ENCODE measurements around the gene TAF15.

TAF15 gene

DNA sequence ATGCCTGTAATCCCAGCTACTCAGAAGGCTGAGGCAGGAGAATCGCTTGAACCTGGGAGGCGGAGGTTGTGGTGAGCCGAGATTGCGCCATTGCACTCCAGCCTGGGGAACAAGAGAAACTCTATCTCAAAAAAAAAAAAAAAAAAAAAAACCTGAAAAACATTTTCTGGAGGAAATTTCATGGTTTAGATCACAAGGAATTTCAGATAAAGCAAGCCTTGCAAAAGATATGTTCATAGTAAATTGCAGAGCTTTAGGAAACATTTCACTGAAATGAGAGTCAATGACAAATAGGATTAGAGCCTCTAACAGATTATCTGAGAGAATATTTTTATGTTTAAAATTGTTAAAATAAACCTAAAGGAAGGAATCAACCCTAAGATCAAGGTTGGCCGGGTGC is 3.2 kb downstream of the TAF15 start:
- Histone ChIP-seq H3K27me3 (ENCODE audit: insufficient read depth, low read length) (no peaks in the 10 kb centered on the region), H2AFZ (ENCODE audit: low read depth, low read length) (no peak overlapping the region), H3K4me3 (ENCODE audit: low read length) (no peak overlapping the region), H3K4me1 (ENCODE audit: insufficient read depth, low read length) (peaks cover 20% of the 10 kb centered on the region), H3K36me3 (ENCODE audit: insufficient read depth, low read length) (peaks cover 40% of the 10 kb centered on the region), H3K9me3 (ENCODE audit: low read length) (no peaks in the 10 kb centered on the region)

DNA sequence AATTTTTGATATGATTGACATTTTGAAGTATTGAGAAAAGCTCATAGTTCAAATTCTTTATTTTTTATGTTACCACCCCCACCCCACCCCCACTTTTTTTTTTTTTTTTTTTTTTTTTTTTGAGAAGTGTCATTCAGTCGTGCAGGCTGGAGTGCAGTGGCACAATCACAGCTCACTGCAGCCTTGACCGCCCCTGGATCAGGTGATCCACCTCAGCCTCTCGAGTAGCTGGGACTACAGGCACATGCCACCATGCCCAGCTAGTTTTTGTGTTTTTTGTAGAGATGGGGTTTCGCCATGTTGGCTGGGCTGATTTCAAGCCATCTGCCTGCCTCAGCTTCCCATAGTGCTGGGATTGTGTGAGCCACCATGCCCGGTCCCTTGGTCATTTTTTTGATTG is 7.4 kb downstream of the TAF15 start:
- H3K36me3 ChIP-seq (ENCODE audit: insufficient read depth, low read length) = peaks cover 71% of the 10 kb centered on the region
- H3K4me3 ChIP-seq (ENCODE audit: low read length) = no peak overlapping the region
- H3K4me1 ChIP-seq (ENCODE audit: insufficient read depth, low read length) = peaks cover 3% of the 10 kb centered on the region
- no peak overlapping the region for H2AFZ ChIP-seq (ENCODE audit: low read depth, low read length)
- H3K9me3 ChIP-seq (ENCODE audit: low read length) = no peaks in the 10 kb centered on the region
- H3K27me3 ChIP-seq (ENCODE audit: insufficient read depth, low read length) = no peaks in the 10 kb centered on the region

- H3K36me3 ChIP-seq (ENCODE audit: insufficient read depth, low read length) = peaks cover 72% of the 10 kb centered on the region
- no peak overlapping the region for H2AFZ ChIP-seq (ENCODE audit: low read depth, low read length)
- H3K27me3 ChIP-seq (ENCODE audit: insufficient read depth, low read length) = no peaks in the 10 kb centered on the region
- H3K4me3 ChIP-seq (ENCODE audit: low read length) = no peak overlapping the region
- H3K4me1 ChIP-seq (ENCODE audit: insufficient read depth, low read length) = no peaks in the 10 kb centered on the region
- no peaks in the 10 kb centered on the region for H3K9me3 ChIP-seq (ENCODE audit: low read length)
These were observed 7.9 kb downstream of the TAF15 start for GRCh38 chr17:35817196-35817595.

- no peaks in the 10 kb centered on the region for H3K4me1 ChIP-seq (ENCODE audit: insufficient read depth, low read length)
- no peaks in the 10 kb centered on the region for H3K9me3 ChIP-seq (ENCODE audit: low read length)
- no peaks in the 10 kb centered on the region for H3K27me3 ChIP-seq (ENCODE audit: insufficient read depth, low read length)
- no peak overlapping the region for H2AFZ ChIP-seq (ENCODE audit: low read depth, low read length)
- peaks cover 84% of the 10 kb centered on the region for H3K36me3 ChIP-seq (ENCODE audit: insufficient read depth, low read length)
- no peak overlapping the region for H3K4me3 ChIP-seq (ENCODE audit: low read length)
These were observed 10.2 kb downstream of the TAF15 start for GRCh38 chr17:35819455-35819854.

- no peaks in the 10 kb centered on the region for H3K9me3 ChIP-seq (ENCODE audit: low read length)
- no peak overlapping the region for H2AFZ ChIP-seq (ENCODE audit: low read depth, low read length)
- peaks cover 90% of the 10 kb centered on the region for H3K36me3 ChIP-seq (ENCODE audit: insufficient read depth, low read length)
- H3K4me3 ChIP-seq (ENCODE audit: low read length) = no peak overlapping the region
- no peaks in the 10 kb centered on the region for H3K4me1 ChIP-seq (ENCODE audit: insufficient read depth, low read length)
- H3K27me3 ChIP-seq (ENCODE audit: insufficient read depth, low read length) = no peaks in the 10 kb centered on the region
These were observed 12.0 kb downstream of the TAF15 start for GRCh38 chr17:35821308-35821707.

- no peak overlapping the region for H2AFZ ChIP-seq (ENCODE audit: low read depth, low read length)
- H3K4me1 ChIP-seq (ENCODE audit: insufficient read depth, low read length) = no peaks in the 10 kb centered on the region
- no peaks in the 10 kb centered on the region for H3K9me3 ChIP-seq (ENCODE audit: low read length)
- no peak overlapping the region for H3K4me3 ChIP-seq (ENCODE audit: low read length)
- H3K27me3 ChIP-seq (ENCODE audit: insufficient read depth, low read length) = no peaks in the 10 kb centered on the region
- peaks cover 87% of the 10 kb centered on the region for H3K36me3 ChIP-seq (ENCODE audit: insufficient read depth, low read length)
These were observed 15.9 kb downstream of the TAF15 start for GRCh38 chr17:35825206-35825605.

GRCh38 chr17:35841101-35841500 is 31.8 kb downstream of the TAF15 start:
- H3K9me3 ChIP-seq (ENCODE audit: low read length) = no peaks in the 10 kb centered on the region
- peaks cover 89% of the 10 kb centered on the region for H3K36me3 ChIP-seq (ENCODE audit: insufficient read depth, low read length)
- no peaks in the 10 kb centered on the region for H3K4me1 ChIP-seq (ENCODE audit: insufficient read depth, low read length)
- H2AFZ ChIP-seq (ENCODE audit: low read depth, low read length) = no peak overlapping the region
- no peak overlapping the region for H3K4me3 ChIP-seq (ENCODE audit: low read length)
- H3K27me3 ChIP-seq (ENCODE audit: insufficient read depth, low read length) = no peaks in the 10 kb centered on the region

GRCh38 chr17:35841505-35841904 is 32.2 kb downstream of the TAF15 start:
- peaks cover 89% of the 10 kb centered on the region for H3K36me3 ChIP-seq (ENCODE audit: insufficient read depth, low read length)
- no peaks in the 10 kb centered on the region for H3K4me1 ChIP-seq (ENCODE audit: insufficient read depth, low read length)
- no peak overlapping the region for H3K4me3 ChIP-seq (ENCODE audit: low read length)
- no peak overlapping the region for H2AFZ ChIP-seq (ENCODE audit: low read depth, low read length)
- no peaks in the 10 kb centered on the region for H3K9me3 ChIP-seq (ENCODE audit: low read length)
- H3K27me3 ChIP-seq (ENCODE audit: insufficient read depth, low read length) = no peaks in the 10 kb centered on the region

GRCh38 chr17:35842239-35842638 is 33.0 kb downstream of the TAF15 start:
- Histone ChIP-seq H3K4me1 (ENCODE audit: insufficient read depth, low read length) (no peaks in the 10 kb centered on the region), H3K4me3 (ENCODE audit: low read length) (no peak overlapping the region), H3K9me3 (ENCODE audit: low read length) (no peaks in the 10 kb centered on the region), H2AFZ (ENCODE audit: low read depth, low read length) (no peak overlapping the region), H3K36me3 (ENCODE audit: insufficient read depth, low read length) (peaks cover 89% of the 10 kb centered on the region), H3K27me3 (ENCODE audit: insufficient read depth, low read length) (no peaks in the 10 kb centered on the region)

GRCh38 chr17:35843698-35844097 is 34.4 kb downstream of the TAF15 start:
- Histone ChIP-seq H3K4me1 (ENCODE audit: insufficient read depth, low read length) (no peaks in the 10 kb centered on the region), H3K36me3 (ENCODE audit: insufficient read depth, low read length) (peaks cover 89% of the 10 kb centered on the region), H3K4me3 (ENCODE audit: low read length) (no peak overlapping the region), H3K27me3 (ENCODE audit: insufficient read depth, low read length) (no peaks in the 10 kb centered on the region), H2AFZ (ENCODE audit: low read depth, low read length) (no peak overlapping the region), H3K9me3 (ENCODE audit: low read length) (no peaks in the 10 kb centered on the region)

GRCh38 chr17:35844547-35844946 is 35.3 kb downstream of the TAF15 start:
- Histone ChIP-seq H3K9me3 (ENCODE audit: low read length) (no peaks in the 10 kb centered on the region), H3K4me3 (ENCODE audit: low read length) (no peak overlapping the region), H3K27me3 (ENCODE audit: insufficient read depth, low read length) (no peaks in the 10 kb centered on the region), H2AFZ (ENCODE audit: low read depth, low read length) (no peak overlapping the region), H3K36me3 (ENCODE audit: insufficient read depth, low read length) (peaks cover 90% of the 10 kb centered on the region), H3K4me1 (ENCODE audit: insufficient read depth, low read length) (no peaks in the 10 kb centered on the region)

- peaks cover 87% of the 10 kb centered on the region for H3K36me3 ChIP-seq (ENCODE audit: insufficient read depth, low read length)
- no peak overlapping the region for H3K4me3 ChIP-seq (ENCODE audit: low read length)
- no peaks in the 10 kb centered on the region for H3K27me3 ChIP-seq (ENCODE audit: insufficient read depth, low read length)
- no peak overlapping the region for H2AFZ ChIP-seq (ENCODE audit: low read depth, low read length)
- H3K4me1 ChIP-seq (ENCODE audit: insufficient read depth, low read length) = no peaks in the 10 kb centered on the region
- no peaks in the 10 kb centered on the region for H3K9me3 ChIP-seq (ENCODE audit: low read length)
These were observed 36.9 kb downstream of the TAF15 start for GRCh38 chr17:35846055-35846809.

DNA sequence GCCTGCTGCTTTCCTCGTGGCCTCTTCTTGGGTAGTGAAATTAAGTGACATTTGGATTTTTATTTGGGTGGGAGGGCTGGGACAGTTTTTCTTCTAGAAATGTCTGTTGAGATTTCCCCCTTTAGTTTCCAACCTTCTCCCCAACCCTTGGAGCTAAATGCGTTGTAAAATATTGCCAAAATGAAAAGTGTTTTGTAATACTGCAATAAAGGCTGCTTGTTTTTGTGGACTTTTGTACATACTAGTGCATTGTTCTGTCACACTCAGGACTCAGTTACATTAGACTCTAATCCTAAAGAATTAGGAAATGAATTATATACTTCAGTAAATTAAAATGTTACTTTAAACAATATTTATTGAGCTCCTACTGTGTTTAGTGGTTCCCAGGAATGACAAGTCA is 37.7 kb downstream of the TAF15 start:
- Histone ChIP-seq H3K9me3 (ENCODE audit: low read length) (no peaks in the 10 kb centered on the region), H2AFZ (ENCODE audit: low read depth, low read length) (no peak overlapping the region), H3K36me3 (ENCODE audit: insufficient read depth, low read length) (peaks cover 84% of the 10 kb centered on the region)

More for the DNA sequence above, 37.7 kb downstream of the TAF15 start:
- H3K27me3 ChIP-seq (ENCODE audit: insufficient read depth, low read length) = no peaks in the 10 kb centered on the region
- H3K4me3 ChIP-seq (ENCODE audit: low read length) = no peak overlapping the region
- no peaks in the 10 kb centered on the region for H3K4me1 ChIP-seq (ENCODE audit: insufficient read depth, low read length)
